GM21447 (cell line): ENCODE data around the gene ATP13A1.
A peak's percentile ranks its signal among the peaks of the same experiment; 100 is the strongest.

Experiments used
- ATAC-seq: cut with Tn5 transposase; IDR thresholded peaks from one replicate; pipeline ENCODE4 v1.9.1; 2021; ENCODE audit not compliant: unreplicated experiment

Gene ATP13A1

DNA sequence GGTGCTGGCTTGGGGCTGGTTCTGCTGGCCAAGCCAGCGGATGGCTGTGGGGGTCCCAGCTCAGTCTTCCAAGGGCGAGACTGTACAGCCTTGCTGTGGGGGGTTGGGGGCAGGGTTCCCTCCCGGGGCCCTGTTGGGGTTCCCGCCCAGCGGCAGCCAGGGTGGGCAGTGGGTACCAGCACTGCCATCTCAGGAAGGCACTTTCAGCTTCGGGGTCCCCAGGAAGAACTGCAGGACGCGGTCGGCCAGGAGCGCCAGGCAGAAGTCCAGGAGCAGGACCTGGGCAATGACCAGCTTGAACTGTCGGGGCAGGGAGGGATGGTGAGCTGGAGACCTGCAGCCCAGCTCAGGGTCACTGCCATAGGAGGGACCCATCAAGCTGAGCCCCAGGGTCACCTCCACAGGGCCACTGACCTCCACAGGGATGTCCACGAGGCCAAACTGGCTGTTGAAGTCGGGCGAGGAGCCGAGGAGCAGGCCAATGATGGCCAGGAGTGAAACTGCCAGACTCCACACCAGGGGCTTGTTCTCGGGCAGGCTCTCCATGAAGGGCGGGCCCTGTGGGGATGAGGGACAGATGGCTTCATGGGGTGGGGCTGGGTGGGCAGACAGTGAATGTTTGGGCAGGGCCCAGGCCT lies 18.1 kb downstream of the ATP13A1 start:
- no peak for ATAC-seq

GRCh38 chr19:19644054-19644388 lies 19.5 kb downstream of the ATP13A1 start:
- ATAC-seq: no peak

DNA sequence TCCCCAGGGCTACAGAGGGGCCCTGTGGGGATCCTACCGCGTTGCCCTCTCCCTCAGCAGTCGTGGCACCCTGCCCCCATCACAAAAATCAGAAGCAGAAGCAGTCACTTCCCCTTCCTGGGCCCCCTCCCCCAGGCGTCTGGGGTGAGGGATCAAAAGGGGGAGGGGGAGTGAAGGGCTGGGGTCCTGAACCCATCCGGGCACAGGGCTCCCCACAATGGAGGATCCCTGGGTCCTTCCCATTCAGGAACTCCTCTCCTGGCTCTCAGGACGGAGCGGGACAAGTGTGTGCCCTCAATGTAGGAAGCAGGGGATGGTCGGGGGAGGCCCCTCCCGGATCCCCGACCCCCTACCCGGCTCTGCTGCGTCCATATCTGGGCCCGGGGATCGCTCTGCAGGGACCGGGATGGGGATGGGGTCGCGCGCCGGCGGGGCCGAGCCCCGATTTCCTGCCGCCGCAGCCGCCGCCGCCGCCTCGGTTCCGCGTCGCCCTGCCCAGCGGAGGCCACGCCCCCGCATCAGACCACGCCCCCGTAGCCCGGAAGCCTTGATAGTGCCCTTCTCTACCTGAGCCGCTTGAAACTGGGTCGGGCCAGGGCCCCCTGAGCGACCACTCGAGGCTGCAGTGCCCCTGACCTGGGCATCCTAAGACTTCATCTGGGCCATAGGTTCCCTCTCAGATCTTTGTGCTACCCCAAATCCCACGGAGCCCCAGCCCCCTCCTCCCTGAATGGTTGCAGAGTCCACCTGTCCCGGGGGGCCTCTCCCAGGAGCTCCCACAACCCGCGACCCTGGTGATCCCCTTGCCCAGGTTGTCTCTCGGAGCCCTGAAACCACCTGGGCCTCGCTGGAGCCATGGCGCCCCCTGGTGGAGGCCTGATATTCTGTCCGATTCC lies 20.1 kb downstream of the ATP13A1 start, which contains the start of gene GMIP:
Gene GMIP (minus strand): TSS at position 500 of the 896 bp plus-strand sequence. CDS start 128 bp downstream, at position 372.
- ATAC-seq: peak; percentile 64

GRCh38 chr19:19642506-19643157 lies 20.8 kb downstream of the ATP13A1 start:
- peak; percentile 10 for ATAC-seq

GRCh38 chr19:19637523-19638251 lies 25.8 kb downstream of the ATP13A1 start:
- no peak for ATAC-seq

- ATAC-seq: no peak
These were observed 26.3 kb downstream of the ATP13A1 start for GRCh38 chr19:19637186-19637522.

DNA sequence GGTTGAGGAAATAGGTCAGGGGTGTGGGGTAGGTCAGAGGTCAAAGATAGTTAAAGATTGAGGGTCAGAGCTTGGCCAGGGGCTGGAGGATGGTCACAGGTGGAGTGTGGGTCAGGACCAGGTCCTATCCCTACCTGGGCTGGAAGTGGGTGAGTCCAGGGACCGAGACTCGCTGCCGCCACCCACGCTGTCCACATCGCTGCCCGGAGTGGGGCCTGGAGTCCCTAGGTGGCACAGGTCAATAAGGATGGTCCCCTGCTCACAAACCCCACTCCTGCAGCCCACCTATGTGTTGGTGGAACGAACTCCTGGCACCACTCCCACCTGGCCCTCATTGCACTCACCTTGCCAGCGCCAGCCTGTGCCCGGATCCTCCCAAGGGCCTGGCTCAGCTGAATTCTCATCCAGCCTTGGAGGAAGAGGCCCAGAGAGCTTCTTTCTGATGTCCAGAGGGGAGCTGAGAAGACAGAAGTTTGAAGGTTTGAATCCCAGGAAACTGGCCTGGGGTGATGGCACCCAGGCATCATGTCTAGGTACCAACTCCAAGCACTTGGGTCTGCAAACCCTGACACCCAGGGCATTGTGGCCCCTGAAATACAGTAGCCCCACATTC lies 26.8 kb downstream of the ATP13A1 start:
- ATAC-seq: no peak

DNA sequence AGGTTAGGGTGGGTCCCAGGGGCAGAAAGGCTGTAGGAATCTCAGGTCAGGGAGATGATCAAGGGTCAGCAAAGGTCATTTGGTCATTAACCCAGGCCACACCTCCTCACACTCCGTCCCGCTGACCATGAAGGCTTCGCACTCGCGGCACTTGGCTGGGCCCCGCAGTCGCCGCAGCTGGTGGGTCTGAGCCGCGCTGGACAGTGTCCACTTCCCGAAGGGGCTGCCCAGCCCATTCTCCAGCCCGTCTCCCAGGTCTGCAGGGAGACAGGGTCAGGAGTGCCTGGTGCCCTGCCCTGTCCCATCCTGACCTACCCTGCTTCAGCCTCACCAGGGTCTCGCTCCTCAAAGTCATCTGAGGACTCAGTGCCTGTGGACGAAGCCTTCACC lies 28.2 kb downstream of the ATP13A1 start:
- no peak for ATAC-seq

- no peak for ATAC-seq
These were observed 28.8 kb downstream of the ATP13A1 start for GRCh38 chr19:19634516-19635312.

DNA sequence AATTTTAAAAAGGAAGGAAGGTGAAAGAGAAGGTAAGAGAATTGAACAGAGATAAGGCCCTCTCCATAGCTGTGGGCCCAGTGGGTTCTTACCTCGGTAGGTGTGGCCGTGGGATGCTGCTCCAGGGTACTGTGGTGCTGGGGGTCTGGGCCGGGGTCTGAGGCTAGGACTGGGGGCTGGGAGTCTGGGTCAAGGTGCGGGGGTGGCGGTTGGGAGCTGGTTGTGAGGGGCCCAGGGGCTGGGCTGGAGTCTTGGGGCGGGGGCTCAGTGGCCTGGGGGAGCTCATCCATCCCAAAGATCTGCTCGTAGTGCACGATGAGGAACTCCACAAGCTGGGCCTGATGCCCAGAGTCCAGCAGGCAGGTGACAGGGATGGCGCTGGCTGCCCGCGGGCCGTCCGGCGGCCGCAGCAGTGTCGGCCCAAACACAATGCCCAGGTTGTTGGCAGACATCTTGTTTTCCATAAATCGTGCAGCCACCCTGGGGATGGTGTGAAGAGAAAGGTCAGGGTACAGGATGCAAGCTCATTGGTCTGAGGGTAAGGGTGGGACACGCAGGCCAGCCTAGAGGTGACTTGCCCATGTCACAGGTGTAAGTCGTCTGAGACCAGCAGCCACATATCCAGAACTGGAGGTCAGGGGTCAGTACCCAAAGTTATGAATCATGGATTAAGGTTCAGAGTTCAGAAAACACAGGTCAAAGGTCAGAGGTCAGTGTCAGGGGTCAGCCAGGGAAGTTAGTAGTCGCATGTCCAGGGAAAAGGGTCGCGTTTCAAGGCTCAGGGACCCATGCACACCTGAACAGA lies 29.6 kb downstream of the ATP13A1 start:
- ATAC-seq: no peak

GRCh38 chr19:19632661-19633060 lies 30.8 kb downstream of the ATP13A1 start:
- no peak for ATAC-seq

GRCh38 chr19:19631346-19631745 lies 32.1 kb downstream of the ATP13A1 start:
- ATAC-seq: no peak

- no peak for ATAC-seq
These were observed 33.0 kb downstream of the ATP13A1 start for GRCh38 chr19:19630426-19630825.

DNA sequence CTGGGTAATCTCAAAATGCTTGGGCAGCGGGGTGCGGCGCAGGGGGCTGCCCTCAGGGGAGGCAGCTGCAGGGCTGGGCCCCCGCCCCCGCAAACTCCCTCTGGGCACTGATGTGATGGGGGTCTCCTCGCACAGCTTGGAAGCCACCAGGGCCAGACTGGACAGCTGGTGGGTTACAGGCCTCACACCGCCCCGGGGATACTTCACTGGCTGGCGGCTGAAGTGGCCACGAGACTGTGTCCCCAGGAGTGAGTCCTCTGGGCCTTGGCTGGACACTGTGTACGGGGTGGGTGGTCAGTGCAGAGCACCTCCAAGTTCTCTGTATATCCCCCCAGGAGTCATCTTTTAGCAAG lies 33.4 kb downstream of the ATP13A1 start:
- no peak for ATAC-seq

DNA sequence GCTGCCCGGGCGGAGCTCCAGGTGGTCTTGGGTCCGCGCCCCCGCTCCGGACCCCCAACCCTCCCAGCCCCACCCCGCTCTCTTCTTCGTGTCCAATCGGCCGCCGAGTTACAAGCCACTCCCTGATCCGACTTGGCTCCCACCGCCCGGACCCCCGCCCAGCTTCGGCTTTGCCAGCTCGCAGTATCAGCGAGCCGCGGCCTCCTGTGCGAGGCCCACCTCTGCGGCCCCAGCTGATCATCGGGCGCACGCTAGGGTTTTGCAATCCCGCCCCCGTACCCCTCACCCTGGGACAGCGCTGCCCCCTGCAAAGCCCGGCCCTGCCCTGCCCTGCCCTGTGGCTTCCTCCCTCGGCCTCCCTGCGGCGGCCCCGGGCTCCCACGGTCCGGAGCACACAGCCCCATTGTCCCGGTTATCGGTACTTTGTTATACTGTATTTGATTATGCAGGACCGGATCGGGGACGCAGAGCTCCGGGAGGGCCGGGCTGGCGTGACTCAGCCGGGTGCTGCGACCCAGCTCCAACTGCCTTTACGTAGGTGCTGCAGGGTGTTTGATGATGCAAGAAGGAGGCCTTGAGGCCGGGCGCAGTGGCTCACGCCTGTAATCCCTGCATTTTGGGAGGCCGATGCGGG lies 34.9 kb downstream of the ATP13A1 start:
- peak; percentile 11 for ATAC-seq

- peak; percentile 52 for ATAC-seq
These were observed 35.6 kb downstream of the ATP13A1 start, which contains the start of gene LPAR2 for GRCh38 chr19:19627621-19628500. Gene LPAR2, minus strand, starts transcription at chr19:19628220. Its CDS starts 945 bp downstream, at chr19:19627275.

- no peak for ATAC-seq
These were observed 36.7 kb downstream of the ATP13A1 start for GRCh38 chr19:19626516-19627472.
